OCI-LY3 (cell line): ENCODE data around the gene GPR137.

Experiments
- EZH2phosphoT487 ChIP-seq: fragments of 200-600 bp; shearing (Covaris generic); IDR thresholded peaks from 2 replicates; pipeline ENCODE4 v1.6.1; 2018; ENCODE audit warnings: antibody characterized with exemption, mixed run types, low read depth
- TF ChIP-seq, protein P1 (sequence below): fragments of 200-600, 300-600 bp; sonication (generic); IDR thresholded peaks from 2 replicates; pipeline ENCODE4 v1.5.1; 2014; ENCODE audit warnings: antibody characterized with exemption, low read length, low read depth

- no peak for TF ChIP-seq EZH2phosphoT487
- TF ChIP-seq, protein P1, sequence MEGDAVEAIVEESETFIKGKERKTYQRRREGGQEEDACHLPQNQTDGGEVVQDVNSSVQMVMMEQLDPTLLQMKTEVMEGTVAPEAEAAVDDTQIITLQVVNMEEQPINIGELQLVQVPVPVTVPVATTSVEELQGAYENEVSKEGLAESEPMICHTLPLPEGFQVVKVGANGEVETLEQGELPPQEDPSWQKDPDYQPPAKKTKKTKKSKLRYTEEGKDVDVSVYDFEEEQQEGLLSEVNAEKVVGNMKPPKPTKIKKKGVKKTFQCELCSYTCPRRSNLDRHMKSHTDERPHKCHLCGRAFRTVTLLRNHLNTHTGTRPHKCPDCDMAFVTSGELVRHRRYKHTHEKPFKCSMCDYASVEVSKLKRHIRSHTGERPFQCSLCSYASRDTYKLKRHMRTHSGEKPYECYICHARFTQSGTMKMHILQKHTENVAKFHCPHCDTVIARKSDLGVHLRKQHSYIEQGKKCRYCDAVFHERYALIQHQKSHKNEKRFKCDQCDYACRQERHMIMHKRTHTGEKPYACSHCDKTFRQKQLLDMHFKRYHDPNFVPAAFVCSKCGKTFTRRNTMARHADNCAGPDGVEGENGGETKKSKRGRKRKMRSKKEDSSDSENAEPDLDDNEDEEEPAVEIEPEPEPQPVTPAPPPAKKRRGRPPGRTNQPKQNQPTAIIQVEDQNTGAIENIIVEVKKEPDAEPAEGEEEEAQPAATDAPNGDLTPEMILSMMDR, result peak; percentile 67
These were observed 34.5 kb upstream of the GPR137 start, which contains the start of gene PLCB3 for GRCh38 chr11:64251016-64251752.
